Measurements from ENCODE around the gene PTGDS.

Gene PTGDS

GRCh38 chr9:136940526-136941230 lies 36.6 kb upstream of the PTGDS start:
- ATAC-seq: no peak
- TF ChIP-seq PATZ1 (CRISPR knock-in tag; IDR thresholded peaks at IDR 0.05; ENCODE audit: borderline replicate concordance) (no peak), BACH2 (CRISPR knock-in tag; IDR thresholded peaks at IDR 0.05; ENCODE audit: borderline replicate concordance) (no peak), CSRNP3 (CRISPR knock-in tag; IDR thresholded peaks at IDR 0.05) (no peak), ZFP30 (CRISPR knock-in tag; IDR thresholded peaks at IDR 0.05) (no peak), CSDC2 (CRISPR knock-in tag; IDR thresholded peaks at IDR 0.05) (no peak), TSHZ2 (CRISPR knock-in tag; IDR thresholded peaks at IDR 0.05) (no peak), CREB5 (CRISPR knock-in tag; IDR thresholded peaks at IDR 0.05; ENCODE audit: low read depth) (no peak)

- ATAC-seq: no peak
- no peak for TF ChIP-seq CREB5 (CRISPR knock-in tag; IDR thresholded peaks at IDR 0.05; ENCODE audit: low read depth)
- TF ChIP-seq BACH2 (CRISPR knock-in tag; IDR thresholded peaks at IDR 0.05; ENCODE audit: borderline replicate concordance): no peak
- TF ChIP-seq PATZ1 (CRISPR knock-in tag; IDR thresholded peaks at IDR 0.05; ENCODE audit: borderline replicate concordance): no peak
- TF ChIP-seq ISL1 (CRISPR knock-in tag; IDR thresholded peaks at IDR 0.05): no peak
- no peak for TF ChIP-seq TOX (CRISPR knock-in tag; IDR thresholded peaks at IDR 0.05; ENCODE audit: borderline replicate concordance)
- no peak for TF ChIP-seq PPARA (CRISPR knock-in tag; IDR thresholded peaks at IDR 0.05; ENCODE audit: borderline replicate concordance)
- TF ChIP-seq GLIS3 (CRISPR knock-in tag; IDR thresholded peaks at IDR 0.05): no peak
- no peak for TF ChIP-seq OSR1 (CRISPR knock-in tag; IDR thresholded peaks at IDR 0.05)
- TF ChIP-seq RARB (CRISPR knock-in tag; IDR thresholded peaks at IDR 0.05): no peak
- no peak for TF ChIP-seq CSRNP3 (CRISPR knock-in tag; IDR thresholded peaks at IDR 0.05)
- TF ChIP-seq ZNF8 (CRISPR knock-in tag; IDR thresholded peaks at IDR 0.05): no peak
- no peak for TF ChIP-seq ESRRG (CRISPR knock-in tag; IDR thresholded peaks at IDR 0.05)
- no peak for TF ChIP-seq ZNF565 (CRISPR knock-in tag; conservative IDR thresholded peaks at IDR 0.05; ENCODE audit: low read depth)
- TF ChIP-seq ARNTL (CRISPR knock-in tag; IDR thresholded peaks at IDR 0.05; ENCODE audit: borderline replicate concordance, low read depth): no peak
- TF ChIP-seq ZC3H10 (CRISPR knock-in tag; IDR thresholded peaks at IDR 0.05): no peak
Observed at GRCh38 chr9:136941231-136942111, 35.8 kb upstream of the PTGDS start.

Data from SK-N-SH treated with all-trans-retinoic acid at 6 μM for 48 hours (cell line).